GM23338 (cell line): ENCODE data around the gene CYYR1. TPM values are rescaled to one million over a fixed set of nuclear protein-coding genes. Genes with fewer than 3 reads are reported as not detected.

Experiments used
- ATAC-seq: fragments of 200-7000 bp; cut with Tn5 transposase; 3 replicates; pipeline ENCODE4 v1.9.1; 2020
- DNase-seq: peaks from one replicate; pipeline ENCODE4 v3.0.0-alpha.2; 2015; ENCODE audit warnings: low spot score
- H2AFZ ChIP-seq: fragments of 200-600 bp; sonication (generic); 2 replicates; pipeline ENCODE4 v1.8.0; 2016; ENCODE audit warnings: antibody characterized with exemption, mild to moderate bottlenecking, moderate library complexity
- H3F3A ChIP-seq: fragments of 200-600 bp; sonication (generic); replicated peaks from 2 replicates; pipeline ENCODE4 v1.8.0; 2017; ENCODE audit warnings: antibody characterized with exemption, mixed run types, low read depth
- H3K27ac ChIP-seq: fragments of 200-600 bp; sonication (generic); 2 replicates; pipeline ENCODE4 v1.6.1; 2016; ENCODE audit warnings: low read depth
- H3K27me3 ChIP-seq: fragments of 200-600 bp; sonication (generic); 2 replicates; pipeline ENCODE4 v1.8.0; 2016; ENCODE audit warnings: mild to moderate bottlenecking, mixed run types, moderate library complexity; ENCODE audit not compliant: insufficient read depth
- H3K36me3 ChIP-seq: fragments of 200-600 bp; sonication (generic); 2 replicates; pipeline ENCODE4 v1.8.0; 2016; ENCODE audit warnings: mild to moderate bottlenecking; ENCODE audit not compliant: insufficient read depth
- H3K4me1 ChIP-seq: fragments of 200-600 bp; sonication (generic); 2 replicates; pipeline ENCODE4 v1.8.0; 2016; ENCODE audit warnings: mild to moderate bottlenecking, moderate library complexity; ENCODE audit not compliant: insufficient read depth
- H3K4me2 ChIP-seq: fragments of 200-600 bp; sonication (generic); 2 replicates; pipeline ENCODE4 v1.7.1; 2017; ENCODE audit warnings: mixed run types
- H3K4me3 ChIP-seq: fragments of 200-600 bp; sonication (generic); 2 replicates; pipeline ENCODE4 v1.6.1; 2016; ENCODE audit warnings: mixed run types
- H3K79me2 ChIP-seq: fragments of 200-600 bp; sonication (generic); replicated peaks from 2 replicates; pipeline ENCODE4 v1.8.0; 2017; ENCODE audit warnings: mild to moderate bottlenecking; ENCODE audit not compliant: insufficient read depth
- H3K9me2 ChIP-seq: fragments of 200-600 bp; sonication (generic); 2 replicates; pipeline ENCODE4 v1.8.0; 2017; ENCODE audit not compliant: insufficient read depth
- H4K20me1 ChIP-seq: fragments of 200-600 bp; sonication (generic); replicated peaks from 2 replicates; pipeline ENCODE4 v1.8.0; 2017; ENCODE audit warnings: mild to moderate bottlenecking; ENCODE audit not compliant: insufficient read depth
- H3K27ac Mint-ChIP-seq: 2 replicates; pipeline ENCODE4 v1.8.0; 2020; ENCODE audit warnings: inconsistent platforms, mild to moderate bottlenecking, moderate library complexity, mixed read lengths
- H3K27me3 Mint-ChIP-seq: 3 replicates; pipeline ENCODE4 v1.8.0; 2022; ENCODE audit warnings: low read depth, mild to moderate bottlenecking, moderate library complexity, mixed read lengths, inconsistent platforms; ENCODE audit not compliant: insufficient read depth, poor library complexity
- H3K36me3 Mint-ChIP-seq: 3 replicates; pipeline ENCODE4 v1.8.0; 2021; ENCODE audit warnings: low read depth, mild to moderate bottlenecking, inconsistent platforms, moderate library complexity, mixed read lengths
- H3K4me1 Mint-ChIP-seq: 3 replicates; pipeline ENCODE4 v1.8.0; 2020; ENCODE audit warnings: mild to moderate bottlenecking, inconsistent platforms, mixed read lengths
- H3K4me3 Mint-ChIP-seq: 3 replicates; pipeline ENCODE4 v1.8.0; 2021; ENCODE audit warnings: moderate library complexity, mild to moderate bottlenecking, inconsistent platforms, mixed read lengths
- H3K9me3 Mint-ChIP-seq: 3 replicates; pipeline ENCODE4 v1.8.0; 2020; ENCODE audit warnings: moderate library complexity, mild to moderate bottlenecking, inconsistent platforms, mixed read lengths
- EZH2 ChIP-seq: fragments of 200-600 bp; sonication (generic); IDR thresholded peaks from one replicate; pipeline ENCODE4 v1.8.0; 2017; ENCODE audit warnings: antibody characterized with exemption, mild to moderate bottlenecking, low read depth; ENCODE audit not compliant: unreplicated experiment
- EZH2phosphoT487 ChIP-seq: fragments of 200-600 bp; sonication (generic); IDR thresholded peaks from one replicate; pipeline ENCODE4 v1.8.1; 2018; ENCODE audit warnings: antibody characterized with exemption; ENCODE audit not compliant: unreplicated experiment
- NANOG ChIP-seq: IDR thresholded peaks from 2 replicates; pipeline ENCODE4 v1.6.1; 2016; ENCODE audit warnings: antibody characterized with exemption, borderline replicate concordance
- ZNF462 ChIP-seq: fragments of 250-450 bp; sonication (Bioruptor Pico); IDR thresholded peaks from 2 replicates; pipeline ENCODE4 v1.5.0; 2020; ENCODE audit warnings: mild to moderate bottlenecking, moderate library complexity
- polyA plus RNA-seq: library from polyadenylated mRNA; unstranded; fragments of >200 nt; fragmentation: Nextera tagmentation; extraction: Ambion mirVana; gene quantifications from 2 replicates; pipeline ENCODE4 v1.2.1, GENCODE V29; 2016
- total RNA-seq: library from RNA; depleted of rRNA; stranded (reverse); fragments of >200 nt; shearing (Covaris generic); gene quantifications from 2 replicates; pipeline ENCODE4 v1.2.3, GENCODE V29; 2014
- TF ChIP-seq, protein P1 (sequence below): IDR thresholded peaks from one replicate; pipeline ENCODE4 v1.6.1; 2018; ENCODE audit warnings: antibody characterized with exemption; ENCODE audit not compliant: unreplicated experiment
- TF ChIP-seq, protein P2 (sequence below), 2 experiments: fragments of 200-600 bp in 1 of 2; sonication (generic) in 1 of 2; conservative IDR thresholded peaks; 2 replicates each; pipeline versions ENCODE4 v1.5.1 to v1.6.1; 2016 to 2017; ENCODE audit warnings: antibody characterized with exemption in 2 of 2, low read depth in 2 of 2, mild to moderate bottlenecking in 2 of 2, moderate library complexity in 1 of 2

Gene CYYR1
- total and polyA plus RNA-seq, 2 experiments from 2014 or later: 23.8 to 25.4 TPM

DNA sequence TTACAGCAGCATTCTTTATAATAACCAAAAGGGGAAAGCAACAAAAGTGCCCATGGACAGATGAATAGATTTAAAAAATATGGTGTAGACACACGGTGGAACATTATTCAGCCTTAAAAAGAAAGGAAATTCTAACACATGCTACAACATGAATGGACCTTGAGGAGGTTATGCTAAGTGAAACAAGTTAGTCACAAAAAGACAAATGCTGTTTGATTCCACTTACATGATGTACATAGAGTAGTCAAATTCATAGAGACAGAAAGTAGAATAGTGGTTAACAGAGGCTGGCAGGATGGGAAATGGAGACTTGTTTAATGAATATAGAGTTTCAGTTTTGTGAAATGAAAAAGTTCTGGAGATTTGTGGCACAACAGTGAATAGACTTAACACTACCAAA, 151.4 kb downstream of the CYYR1 start:
- Histone ChIP-seq H3K27ac (no peak overlapping the region), H3K9me2 (peaks cover 6% of the 10 kb centered on the region; the same call in 1 of the 2 replicates), H3F3A (no peaks in the 10 kb centered on the region), H3K4me1 (no peaks in the 10 kb centered on the region), H2AFZ (no peak overlapping the region), H3K79me2 (no peaks in the 10 kb centered on the region), H3K36me3 (no peaks in the 10 kb centered on the region), H3K4me2 (no peak overlapping the region), H3K4me3 (no peak overlapping the region), H3K27me3 (no peaks in the 10 kb centered on the region), H4K20me1 (no peaks in the 10 kb centered on the region)
- no peak for TF ChIP-seq NANOG
- no peak for TF ChIP-seq EZH2phosphoT487
- TF ChIP-seq, protein P1, sequence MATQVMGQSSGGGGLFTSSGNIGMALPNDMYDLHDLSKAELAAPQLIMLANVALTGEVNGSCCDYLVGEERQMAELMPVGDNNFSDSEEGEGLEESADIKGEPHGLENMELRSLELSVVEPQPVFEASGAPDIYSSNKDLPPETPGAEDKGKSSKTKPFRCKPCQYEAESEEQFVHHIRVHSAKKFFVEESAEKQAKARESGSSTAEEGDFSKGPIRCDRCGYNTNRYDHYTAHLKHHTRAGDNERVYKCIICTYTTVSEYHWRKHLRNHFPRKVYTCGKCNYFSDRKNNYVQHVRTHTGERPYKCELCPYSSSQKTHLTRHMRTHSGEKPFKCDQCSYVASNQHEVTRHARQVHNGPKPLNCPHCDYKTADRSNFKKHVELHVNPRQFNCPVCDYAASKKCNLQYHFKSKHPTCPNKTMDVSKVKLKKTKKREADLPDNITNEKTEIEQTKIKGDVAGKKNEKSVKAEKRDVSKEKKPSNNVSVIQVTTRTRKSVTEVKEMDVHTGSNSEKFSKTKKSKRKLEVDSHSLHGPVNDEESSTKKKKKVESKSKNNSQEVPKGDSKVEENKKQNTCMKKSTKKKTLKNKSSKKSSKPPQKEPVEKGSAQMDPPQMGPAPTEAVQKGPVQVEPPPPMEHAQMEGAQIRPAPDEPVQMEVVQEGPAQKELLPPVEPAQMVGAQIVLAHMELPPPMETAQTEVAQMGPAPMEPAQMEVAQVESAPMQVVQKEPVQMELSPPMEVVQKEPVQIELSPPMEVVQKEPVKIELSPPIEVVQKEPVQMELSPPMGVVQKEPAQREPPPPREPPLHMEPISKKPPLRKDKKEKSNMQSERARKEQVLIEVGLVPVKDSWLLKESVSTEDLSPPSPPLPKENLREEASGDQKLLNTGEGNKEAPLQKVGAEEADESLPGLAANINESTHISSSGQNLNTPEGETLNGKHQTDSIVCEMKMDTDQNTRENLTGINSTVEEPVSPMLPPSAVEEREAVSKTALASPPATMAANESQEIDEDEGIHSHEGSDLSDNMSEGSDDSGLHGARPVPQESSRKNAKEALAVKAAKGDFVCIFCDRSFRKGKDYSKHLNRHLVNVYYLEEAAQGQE: no peak
- TF ChIP-seq EZH2: no peak
- TF ChIP-seq, protein P2, sequence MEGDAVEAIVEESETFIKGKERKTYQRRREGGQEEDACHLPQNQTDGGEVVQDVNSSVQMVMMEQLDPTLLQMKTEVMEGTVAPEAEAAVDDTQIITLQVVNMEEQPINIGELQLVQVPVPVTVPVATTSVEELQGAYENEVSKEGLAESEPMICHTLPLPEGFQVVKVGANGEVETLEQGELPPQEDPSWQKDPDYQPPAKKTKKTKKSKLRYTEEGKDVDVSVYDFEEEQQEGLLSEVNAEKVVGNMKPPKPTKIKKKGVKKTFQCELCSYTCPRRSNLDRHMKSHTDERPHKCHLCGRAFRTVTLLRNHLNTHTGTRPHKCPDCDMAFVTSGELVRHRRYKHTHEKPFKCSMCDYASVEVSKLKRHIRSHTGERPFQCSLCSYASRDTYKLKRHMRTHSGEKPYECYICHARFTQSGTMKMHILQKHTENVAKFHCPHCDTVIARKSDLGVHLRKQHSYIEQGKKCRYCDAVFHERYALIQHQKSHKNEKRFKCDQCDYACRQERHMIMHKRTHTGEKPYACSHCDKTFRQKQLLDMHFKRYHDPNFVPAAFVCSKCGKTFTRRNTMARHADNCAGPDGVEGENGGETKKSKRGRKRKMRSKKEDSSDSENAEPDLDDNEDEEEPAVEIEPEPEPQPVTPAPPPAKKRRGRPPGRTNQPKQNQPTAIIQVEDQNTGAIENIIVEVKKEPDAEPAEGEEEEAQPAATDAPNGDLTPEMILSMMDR (conservative IDR thresholded peaks at IDR 0.05; ENCODE audit: low read depth in 2 of 2): no peak
- no peak for TF ChIP-seq ZNF462
- no peak for DNase-seq
- no peaks in the 10 kb centered on the region; the same call in 2 of the 3 replicates for H3K36me3 Mint-ChIP-seq
- H3K27me3 Mint-ChIP-seq: peaks cover 1% of the 10 kb centered on the region
- no peak overlapping the region for H3K27ac Mint-ChIP-seq
- H3K4me3 Mint-ChIP-seq: no peak overlapping the region
- no peak for ATAC-seq
- H3K9me3 Mint-ChIP-seq: peaks cover 4% of the 10 kb centered on the region; the same call in 2 of the 3 replicates
- H3K4me1 Mint-ChIP-seq: no peaks in the 10 kb centered on the region
